Neural progenitor cell (in vitro differentiated cells): ENCODE data around the gene RGSL1. TPM values are rescaled to one million over a fixed set of nuclear protein-coding genes. Genes with fewer than 3 reads are reported as not detected.

ENCODE experiments used
- DNase-seq: peaks from one replicate; pipeline ENCODE4 v3.0.0-alpha.2; 2016; ENCODE audit warnings: low spot score
- H2AFZ ChIP-seq: fragments of 200-600 bp; sonication (generic); replicated peaks from 2 replicates; pipeline ENCODE4 v1.6.1; 2016; ENCODE audit warnings: antibody characterized with exemption
- H3F3A ChIP-seq: fragments of 200-600 bp; sonication (generic); 2 replicates; pipeline ENCODE4 v1.6.1; 2016; ENCODE audit warnings: antibody characterized with exemption, low read depth
- H3K27ac ChIP-seq: fragments of 200-600 bp; sonication (generic); 2 replicates; pipeline ENCODE4 v1.5.1; 2016; ENCODE audit warnings: mild to moderate bottlenecking
- H3K27me3 ChIP-seq: fragments of 200-600 bp; sonication (generic); 2 replicates; pipeline ENCODE4 v1.6.1; 2016; ENCODE audit warnings: mild to moderate bottlenecking, moderate library complexity
- H3K36me3 ChIP-seq: fragments of 200-600 bp; sonication (generic); 2 replicates; pipeline ENCODE4 v1.5.1; 2016
- H3K4me1 ChIP-seq: fragments of 200-600 bp; sonication (generic); 2 replicates; pipeline ENCODE4 v1.6.1; 2016; ENCODE audit warnings: mixed run types
- H3K4me2 ChIP-seq: fragments of 200-600 bp; sonication (generic); 2 replicates; pipeline ENCODE4 v1.6.1; 2016
- H3K4me3 ChIP-seq: fragments of 200-600 bp; sonication (generic); 2 replicates; pipeline ENCODE4 v1.5.1; 2016
- H3K79me2 ChIP-seq: fragments of 200-600 bp; sonication (generic); 2 replicates; pipeline ENCODE4 v1.6.1; 2016; ENCODE audit warnings: low read depth
- H3K9ac ChIP-seq: fragments of 200-600 bp; sonication (generic); 2 replicates; pipeline ENCODE4 v1.6.1; 2016
- H3K9me3 ChIP-seq: fragments of 200-600 bp; sonication (generic); 2 replicates; pipeline ENCODE4 v1.5.1; 2016; ENCODE audit warnings: low read depth
- H4K20me1 ChIP-seq: fragments of 200-600 bp; sonication (generic); 2 replicates; pipeline ENCODE4 v1.6.1; 2016; ENCODE audit warnings: low read depth
- H3K27ac Mint-ChIP-seq: 3 replicates; pipeline ENCODE4 v1.8.0; 2021; ENCODE audit warnings: mixed read lengths
- H3K27me3 Mint-ChIP-seq: 2 replicates; pipeline ENCODE4 v1.8.0; 2022; ENCODE audit warnings: low read depth, mild to moderate bottlenecking, inconsistent platforms, moderate library complexity, mixed read lengths; ENCODE audit not compliant: insufficient read depth
- H3K36me3 Mint-ChIP-seq: 3 replicates; pipeline ENCODE4 v1.8.0; 2021; ENCODE audit warnings: mixed read lengths
- H3K4me1 Mint-ChIP-seq: 3 replicates; pipeline ENCODE4 v1.8.0; 2021; ENCODE audit warnings: mixed read lengths
- H3K4me3 Mint-ChIP-seq: 3 replicates; pipeline ENCODE4 v1.8.0; 2021; ENCODE audit warnings: mild to moderate bottlenecking, moderate library complexity, mixed read lengths
- H3K9me3 Mint-ChIP-seq: 3 replicates; pipeline ENCODE4 v1.8.0; 2020; ENCODE audit warnings: mixed read lengths
- EZH2 ChIP-seq: fragments of 200-600 bp; sonication (generic); IDR thresholded peaks from 2 replicates; pipeline ENCODE4 v1.6.1; 2017; ENCODE audit warnings: antibody characterized with exemption, mild to moderate bottlenecking, moderate library complexity
- EZH2phosphoT487 ChIP-seq: fragments of 200-600 bp; sonication (generic); IDR thresholded peaks from 2 replicates; pipeline ENCODE4 v1.6.1; 2017; ENCODE audit warnings: antibody characterized with exemption
- total RNA-seq: library from RNA; depleted of rRNA; stranded (reverse); fragments of >200 nt; gene quantifications from 2 replicates; pipeline ENCODE4 v1.2.3, GENCODE V29; 2015; ENCODE audit warnings: low replicate concordance
- TF ChIP-seq, protein P1 (sequence below): fragments of 200-600 bp; sonication (generic); IDR thresholded peaks from 2 replicates; pipeline ENCODE4 v1.5.1; 2017; ENCODE audit warnings: antibody characterized with exemption, mild to moderate bottlenecking

The RGSL1 gene
- total RNA-seq, 1 donor from 2014 or later: not detected

DNA sequence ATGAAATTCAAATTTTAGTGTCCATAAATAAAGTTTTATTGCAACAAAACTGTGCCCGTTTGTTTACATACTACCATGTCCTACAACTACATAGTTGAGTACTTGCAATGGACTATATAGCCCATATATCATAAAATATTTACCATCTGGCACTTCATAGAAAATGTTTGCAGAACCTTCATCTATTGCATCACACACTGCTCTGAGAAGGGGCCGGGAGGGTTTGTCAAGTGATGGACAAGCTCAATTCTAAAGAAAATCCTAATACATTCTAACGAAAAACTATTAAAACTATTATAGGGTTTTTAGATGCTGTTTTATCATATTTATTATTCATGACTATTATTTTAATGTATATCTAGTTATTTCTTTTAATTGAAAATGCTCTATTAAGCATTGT, 35.9 kb downstream of the RGSL1 start:
- H3K9me3 ChIP-seq: no peaks in the 10 kb centered on the region
- Mint-ChIP-seq H3K36me3 (no peaks in the 10 kb centered on the region), H3K27me3 (no peaks in the 10 kb centered on the region)

DNA sequence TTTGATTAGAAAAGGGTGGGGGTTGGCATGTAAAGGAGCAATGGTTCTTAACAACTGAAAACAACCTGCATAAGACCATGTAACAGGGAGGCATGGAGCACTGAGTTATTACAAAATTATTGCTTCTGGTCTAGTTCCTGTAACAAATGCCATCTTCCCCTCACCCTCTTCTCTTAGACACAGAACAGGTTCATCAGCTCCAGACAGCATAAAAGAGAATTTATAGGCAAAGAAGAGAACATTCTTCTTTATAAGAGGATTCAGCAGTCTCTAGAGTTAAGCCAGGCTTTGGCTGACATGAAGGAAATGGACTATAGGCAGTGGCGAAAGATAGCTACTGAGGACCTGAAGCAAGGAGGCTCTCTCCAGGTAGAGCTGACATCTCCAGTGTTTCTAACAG, 38.9 kb downstream of the RGSL1 start:
- no peak overlapping the region for H3K4me3 Mint-ChIP-seq
- no peaks in the 10 kb centered on the region for H3K27me3 Mint-ChIP-seq
- H3K4me1 ChIP-seq: no peaks in the 10 kb centered on the region
- H3K36me3 ChIP-seq: no peaks in the 10 kb centered on the region
- no peak overlapping the region for H3K4me2 ChIP-seq
- no peaks in the 10 kb centered on the region for H3K9me3 Mint-ChIP-seq
- no peak overlapping the region for H3K9ac ChIP-seq
- no peak overlapping the region for H2AFZ ChIP-seq
- H3K9me3 ChIP-seq: no peaks in the 10 kb centered on the region
- H3K27ac ChIP-seq: no peak overlapping the region
- H4K20me1 ChIP-seq: no peaks in the 10 kb centered on the region
- H3K4me3 ChIP-seq: no peak overlapping the region
- no peaks in the 10 kb centered on the region for H3K36me3 Mint-ChIP-seq
- no peak overlapping the region for H3K27ac Mint-ChIP-seq
- no peaks in the 10 kb centered on the region for H3K4me1 Mint-ChIP-seq
- DNase-seq: no peak
- H3F3A ChIP-seq: no peaks in the 10 kb centered on the region
- no peak for TF ChIP-seq EZH2phosphoT487
- no peaks in the 10 kb centered on the region for H3K79me2 ChIP-seq
- no peaks in the 10 kb centered on the region for H3K27me3 ChIP-seq

More for the DNA sequence above, 35.9 kb downstream of the RGSL1 start:
- no peak overlapping the region for H3K4me2 ChIP-seq
- H3K9me3 Mint-ChIP-seq: no peaks in the 10 kb centered on the region
- DNase-seq: no peak
- no peak overlapping the region for H3K9ac ChIP-seq
- no peaks in the 10 kb centered on the region for H3K36me3 ChIP-seq
- H3K27ac ChIP-seq: no peak overlapping the region
- no peaks in the 10 kb centered on the region for H4K20me1 ChIP-seq
- H3K4me1 Mint-ChIP-seq: no peaks in the 10 kb centered on the region
- H2AFZ ChIP-seq: no peak overlapping the region
- TF ChIP-seq, protein P1, sequence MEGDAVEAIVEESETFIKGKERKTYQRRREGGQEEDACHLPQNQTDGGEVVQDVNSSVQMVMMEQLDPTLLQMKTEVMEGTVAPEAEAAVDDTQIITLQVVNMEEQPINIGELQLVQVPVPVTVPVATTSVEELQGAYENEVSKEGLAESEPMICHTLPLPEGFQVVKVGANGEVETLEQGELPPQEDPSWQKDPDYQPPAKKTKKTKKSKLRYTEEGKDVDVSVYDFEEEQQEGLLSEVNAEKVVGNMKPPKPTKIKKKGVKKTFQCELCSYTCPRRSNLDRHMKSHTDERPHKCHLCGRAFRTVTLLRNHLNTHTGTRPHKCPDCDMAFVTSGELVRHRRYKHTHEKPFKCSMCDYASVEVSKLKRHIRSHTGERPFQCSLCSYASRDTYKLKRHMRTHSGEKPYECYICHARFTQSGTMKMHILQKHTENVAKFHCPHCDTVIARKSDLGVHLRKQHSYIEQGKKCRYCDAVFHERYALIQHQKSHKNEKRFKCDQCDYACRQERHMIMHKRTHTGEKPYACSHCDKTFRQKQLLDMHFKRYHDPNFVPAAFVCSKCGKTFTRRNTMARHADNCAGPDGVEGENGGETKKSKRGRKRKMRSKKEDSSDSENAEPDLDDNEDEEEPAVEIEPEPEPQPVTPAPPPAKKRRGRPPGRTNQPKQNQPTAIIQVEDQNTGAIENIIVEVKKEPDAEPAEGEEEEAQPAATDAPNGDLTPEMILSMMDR: no peak
- no peak for TF ChIP-seq EZH2
- TF ChIP-seq EZH2phosphoT487: no peak
- H3K27ac Mint-ChIP-seq: no peak overlapping the region
- H3K4me1 ChIP-seq: no peaks in the 10 kb centered on the region
- no peaks in the 10 kb centered on the region for H3K79me2 ChIP-seq
- no peaks in the 10 kb centered on the region for H3K27me3 ChIP-seq
- no peak overlapping the region for H3K4me3 ChIP-seq
- H3K4me3 Mint-ChIP-seq: no peak overlapping the region
- H3F3A ChIP-seq: no peaks in the 10 kb centered on the region

DNA sequence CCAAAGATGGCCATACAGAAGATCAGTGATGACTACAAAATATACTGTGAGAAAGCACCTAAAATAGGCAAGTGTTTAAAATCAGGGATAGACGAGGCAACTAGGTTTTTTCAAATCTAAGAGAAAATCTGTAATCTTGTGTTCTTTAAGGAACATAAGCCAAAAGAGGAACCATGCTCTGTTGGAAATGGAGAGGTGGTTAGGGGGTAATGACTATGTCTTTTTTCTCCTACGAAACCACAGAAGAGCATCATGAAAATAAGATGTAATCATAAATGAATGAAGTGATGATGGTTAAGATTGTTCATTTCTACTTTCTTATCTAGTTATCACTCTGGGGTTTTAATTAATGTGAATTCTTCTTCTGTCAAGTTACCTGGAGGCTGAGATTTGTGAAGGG, 43.1 kb downstream of the RGSL1 start:
- Mint-ChIP-seq H3K9me3 (no peaks in the 10 kb centered on the region), H3K4me1 (no peaks in the 10 kb centered on the region), H3K36me3 (no peaks in the 10 kb centered on the region), H3K27me3 (no peaks in the 10 kb centered on the region), H3K4me3 (no peak overlapping the region), H3K27ac (no peak overlapping the region)
- no peaks in the 10 kb centered on the region for H4K20me1 ChIP-seq
- H3K9ac ChIP-seq: no peak overlapping the region
- no peak overlapping the region for H3K4me2 ChIP-seq
- no peaks in the 10 kb centered on the region for H3K27me3 ChIP-seq
- H3K4me1 ChIP-seq: no peaks in the 10 kb centered on the region
- TF ChIP-seq, protein P1: no peak
- no peak for TF ChIP-seq EZH2phosphoT487
- no peak for TF ChIP-seq EZH2
- no peak overlapping the region for H3K4me3 ChIP-seq
- no peak overlapping the region for H2AFZ ChIP-seq
- no peak overlapping the region for H3K27ac ChIP-seq
- H3K79me2 ChIP-seq: no peaks in the 10 kb centered on the region
- DNase-seq: no peak
- no peaks in the 10 kb centered on the region for H3K9me3 ChIP-seq
- H3F3A ChIP-seq: no peaks in the 10 kb centered on the region
- H3K36me3 ChIP-seq: no peaks in the 10 kb centered on the region

DNA sequence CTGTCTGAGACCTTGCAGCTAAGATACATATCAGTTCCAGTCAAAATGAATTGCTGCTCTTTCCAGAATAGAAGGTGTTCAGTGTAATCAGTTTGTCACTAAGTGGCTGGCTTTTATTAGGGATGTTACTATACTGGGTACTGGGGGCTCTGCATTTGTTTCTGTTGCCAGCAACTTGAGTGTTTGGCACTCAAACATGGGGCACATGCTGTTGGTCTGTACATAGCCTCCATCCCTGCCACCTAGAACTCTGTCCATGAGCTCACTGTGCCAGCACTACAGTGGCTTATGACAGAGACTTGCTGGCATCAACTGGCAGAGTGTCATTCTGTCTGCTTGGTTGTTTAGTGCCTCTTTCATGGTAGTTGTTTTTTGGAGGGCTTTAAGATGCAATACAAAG, 45.1 kb downstream of the RGSL1 start:
- Histone ChIP-seq H3K4me3 (no peak overlapping the region), H3K4me1 (no peaks in the 10 kb centered on the region), H3K9me3 (no peaks in the 10 kb centered on the region), H4K20me1 (no peaks in the 10 kb centered on the region), H3K27ac (no peak overlapping the region), H3K36me3 (no peaks in the 10 kb centered on the region), H3K4me2 (no peak overlapping the region), H2AFZ (no peak overlapping the region), H3K9ac (no peak overlapping the region), H3F3A (no peaks in the 10 kb centered on the region), H3K27me3 (no peaks in the 10 kb centered on the region), H3K79me2 (no peaks in the 10 kb centered on the region)
- Mint-ChIP-seq H3K4me1 (no peaks in the 10 kb centered on the region), H3K4me3 (no peak overlapping the region), H3K27me3 (no peaks in the 10 kb centered on the region), H3K9me3 (no peaks in the 10 kb centered on the region), H3K36me3 (no peaks in the 10 kb centered on the region), H3K27ac (no peak overlapping the region)
- TF ChIP-seq, protein P1: no peak
- no peak for TF ChIP-seq EZH2
- TF ChIP-seq EZH2phosphoT487: no peak
- no peak for DNase-seq
